H1 (cell line): ENCODE measurements around the gene KIAA1328. TPM values are rescaled to one million over a fixed set of nuclear protein-coding genes. Genes with fewer than 3 reads are reported as not detected.

Experiments used
- CTCF ChIA-PET: fragments of 300-600 bp; sonication (Branson Sonifier 250); formaldehyde crosslinking; loops from one replicate; lab custom pipeline; 2021; ENCODE audit not compliant: partially characterized antibody; lab: Charles Lee
- POLR2A ChIA-PET: fragments of 300-600 bp; sonication (Branson Sonifier 250); formaldehyde crosslinking; loops from one replicate; lab custom pipeline; 2021; ENCODE audit warnings: inconsistent platforms; ENCODE audit not compliant: partially characterized antibody; lab: Charles Lee
- DNase-seq, 2 experiments: peaks; one replicate each; pipeline versions ENCODE4 v3.0.0 to v3.0.0-alpha.2; 2010 to 2022; ENCODE audit warnings: low spot score in 2 of 2, low read depth in 1 of 2, mixed read lengths in 1 of 2
- FAIRE-seq: peaks from 2 replicates; lab custom pipeline; 2011; peaks lifted over from hg19 to GRCh38; lab: Jason Lieb, UNC
- H2AFZ ChIP-seq: 2 replicates; pipeline ENCODE4 v1.8.1; 2012; ENCODE audit warnings: low read length, inconsistent platforms
- H2AK5ac ChIP-seq: 2 replicates; pipeline ENCODE4 v1.6.1; 2013; ENCODE audit warnings: low read depth, low read length
- H2BK120ac ChIP-seq: replicated peaks from 2 replicates; pipeline ENCODE3; 2013; ENCODE audit warnings: low read depth, low read length, inconsistent platforms
- H2BK12ac ChIP-seq: 2 replicates; pipeline ENCODE4 v1.6.1; 2013; ENCODE audit warnings: low read depth, low read length
- H2BK15ac ChIP-seq: 2 replicates; pipeline ENCODE4 v1.6.1; 2013; ENCODE audit warnings: low read length
- H2BK20ac ChIP-seq: 2 replicates; pipeline ENCODE4 v1.6.1; 2013; ENCODE audit warnings: low read length
- H2BK5ac ChIP-seq: 2 replicates; pipeline ENCODE4 v1.6.1; 2013; ENCODE audit warnings: low read depth, low read length
- H3K14ac ChIP-seq: 2 replicates; pipeline ENCODE4 v1.6.1; 2013; ENCODE audit warnings: inconsistent platforms; ENCODE audit not compliant: insufficient read length
- H3K18ac ChIP-seq: 2 replicates; pipeline ENCODE4 v1.6.1; 2013; ENCODE audit warnings: low read length; ENCODE audit errors: extremely low read depth
- H3K23ac ChIP-seq: 2 replicates; pipeline ENCODE4 v1.6.1; 2013; ENCODE audit warnings: inconsistent platforms; ENCODE audit not compliant: insufficient read length
- H3K23me2 ChIP-seq: 2 replicates; pipeline ENCODE4 v1.6.1; 2013; ENCODE audit warnings: low read depth, low read length
- H3K27ac ChIP-seq: 2 replicates; pipeline ENCODE4 v1.6.1; 2011; ENCODE audit warnings: low read depth, low read length, inconsistent platforms
- H3K27me3 ChIP-seq, 4 experiments: replicated peaks in 1 of 4; 1 replicate in 1 of 4; 2 replicates in 3 of 4; pipeline versions ENCODE4 v1.6.1 to v1.8.1; 2011 to 2013; ENCODE audit warnings: low read length in 3 of 4, mild to moderate bottlenecking in 3 of 4, inconsistent platforms in 2 of 4, mixed read lengths in 2 of 4, moderate library complexity in 1 of 4; ENCODE audit not compliant: control insufficient read depth in 3 of 4, insufficient read depth in 3 of 4; ENCODE audit errors: extremely low read depth in 1 of 4
- H3K36me3 ChIP-seq, 4 experiments: 2 replicates each; pipeline versions ENCODE4 v1.6.1 to v1.8.1; 2011 to 2013; ENCODE audit warnings: mild to moderate bottlenecking in 4 of 4, low read length in 3 of 4, moderate library complexity in 2 of 4, control low read depth in 1 of 4, inconsistent platforms in 1 of 4; ENCODE audit not compliant: insufficient read depth in 4 of 4, control insufficient read depth in 2 of 4
- H3K4ac ChIP-seq: replicated peaks from 2 replicates; pipeline ENCODE3; 2013; ENCODE audit warnings: low read length, low read depth, mixed read lengths, inconsistent platforms; ENCODE audit not compliant: insufficient read length
- H3K4me1 ChIP-seq, 4 experiments: replicated peaks in 1 of 4; 1 replicate in 1 of 4; 2 replicates in 3 of 4; pipeline versions ENCODE4 v1.6.1 to v1.8.1; 2011 to 2013; ENCODE audit warnings: low read length in 3 of 4, inconsistent platforms in 2 of 4, mixed read lengths in 1 of 4; ENCODE audit not compliant: insufficient read depth in 4 of 4, control insufficient read depth in 3 of 4
- H3K4me2 ChIP-seq, 2 experiments: 2 replicates each; pipeline versions ENCODE4 v1.6.1 to v1.8.1; 2011 to 2013; ENCODE audit warnings: low read depth in 2 of 2, low read length in 2 of 2, control low read depth in 1 of 2, inconsistent platforms in 1 of 2, mild to moderate bottlenecking in 1 of 2; ENCODE audit not compliant: insufficient read depth in 1 of 2
- H3K4me3 ChIP-seq, 4 experiments: fragments of 200-600, 300-600 bp in 1 of 4; sonication (generic), shearing (Covaris generic), sonication (Bioruptor Twin) in 1 of 4; 2 replicates each; pipeline versions ENCODE4 v1.5.1 to v1.8.1; 2011 to 2016; ENCODE audit warnings: low read length in 4 of 4, low read depth in 3 of 4, control low read depth in 2 of 4, inconsistent platforms in 2 of 4, mild to moderate bottlenecking in 2 of 4, mixed read lengths in 1 of 4, moderate library complexity in 1 of 4; ENCODE audit not compliant: insufficient read depth in 2 of 4; ENCODE audit errors: extremely low read depth in 1 of 4
- H3K56ac ChIP-seq: replicated peaks from 2 replicates; pipeline ENCODE3; 2013; ENCODE audit warnings: low read depth, mild to moderate bottlenecking, mixed read lengths, low read length, inconsistent platforms; ENCODE audit not compliant: insufficient read length
- H3K79me1 ChIP-seq: 2 replicates; pipeline ENCODE4 v1.6.1; 2013; ENCODE audit warnings: low read depth, low read length, control low read depth
- H3K79me2 ChIP-seq, 2 experiments: 2 replicates each; pipeline versions ENCODE4 v1.6.1 to v1.8.1; 2012 to 2013; ENCODE audit warnings: low read length in 2 of 2, mild to moderate bottlenecking in 2 of 2, inconsistent platforms in 1 of 2; ENCODE audit not compliant: insufficient read depth in 2 of 2, control insufficient read depth in 1 of 2
- H3K9ac ChIP-seq, 4 experiments: replicated peaks in 1 of 4; 1 replicate in 1 of 4; 2 replicates in 3 of 4; pipeline versions ENCODE4 v1.6.1 to v1.8.1; 2011 to 2013; ENCODE audit warnings: low read depth in 3 of 4, low read length in 3 of 4, control low read depth in 2 of 4, mild to moderate bottlenecking in 2 of 4, moderate library complexity in 2 of 4, inconsistent platforms in 1 of 4; ENCODE audit errors: extremely low read depth in 1 of 4
- H3K9me3 ChIP-seq, 2 experiments: 2 replicates each; pipeline versions ENCODE4 v1.6.1 to v1.8.1; 2012 to 2013; ENCODE audit warnings: mild to moderate bottlenecking in 2 of 2, moderate library complexity in 2 of 2, control low read depth in 1 of 2, inconsistent platforms in 1 of 2, low read depth in 1 of 2, low read length in 1 of 2, mixed read lengths in 1 of 2; ENCODE audit not compliant: insufficient read depth in 2 of 2
- H4K20me1 ChIP-seq, 2 experiments: replicated peaks in 1 of 2; 2 replicates each; pipeline versions ENCODE3 to v1.8.1; 2011 to 2013; ENCODE audit warnings: inconsistent platforms in 2 of 2, low read length in 2 of 2, mild to moderate bottlenecking in 1 of 2; ENCODE audit not compliant: insufficient read depth in 2 of 2, control insufficient read depth in 1 of 2
- H4K5ac ChIP-seq: 2 replicates; pipeline ENCODE4 v1.6.1; 2013; ENCODE audit warnings: low read length, low read depth, mixed read lengths, inconsistent platforms; ENCODE audit not compliant: insufficient read length
- H4K8ac ChIP-seq: 2 replicates; pipeline ENCODE4 v1.8.0; 2013; ENCODE audit warnings: mild to moderate bottlenecking, moderate library complexity, low read length, inconsistent platforms; ENCODE audit not compliant: insufficient read depth; ENCODE audit errors: extremely low read depth
- H4K91ac ChIP-seq: replicated peaks from 2 replicates; pipeline ENCODE3; 2013; ENCODE audit warnings: low read length, mixed read lengths, inconsistent platforms; ENCODE audit not compliant: insufficient read length
- CEBPB ChIP-seq: IDR thresholded peaks from 2 replicates; pipeline ENCODE4 v1.6.1; 2012; ENCODE audit warnings: low read depth, low read length
- CHD2 ChIP-seq: IDR thresholded peaks from 2 replicates; pipeline ENCODE4 v1.6.1; 2012; ENCODE audit warnings: low read length, improper control_type of control experiment
- CREB1 ChIP-seq: IDR thresholded peaks from 2 replicates; pipeline ENCODE4 v1.6.1; 2012; ENCODE audit warnings: inconsistent platforms
- E2F6 ChIP-seq: IDR thresholded peaks from 2 replicates; pipeline ENCODE4 v1.6.1; 2012; ENCODE audit warnings: inconsistent platforms
- EP300 ChIP-seq, 2 experiments: IDR thresholded peaks; 1 replicate in 1 of 2; 2 replicates in 1 of 2; pipeline ENCODE4 v1.6.1; 2011 to 2012; ENCODE audit warnings: low read depth in 2 of 2, low read length in 2 of 2, mild to moderate bottlenecking in 2 of 2, borderline replicate concordance in 1 of 2, inconsistent platforms in 1 of 2, moderate library complexity in 1 of 2
- EZH2 ChIP-seq: fragments of 200-600 bp; sonication (generic); IDR thresholded peaks from 2 replicates; pipeline ENCODE4 v1.7.1; 2012; ENCODE audit warnings: low read depth, mild to moderate bottlenecking, moderate library complexity, low read length, inconsistent platforms; ENCODE audit not compliant: severe bottlenecking
- HDAC2 ChIP-seq, 2 experiments: fragments of 300-600 bp in 1 of 2; sonication (generic) in 1 of 2; IDR thresholded peaks; 2 replicates each; pipeline ENCODE4 v1.6.1; 2011 to 2012; ENCODE audit warnings: low read depth in 2 of 2, low read length in 2 of 2, mild to moderate bottlenecking in 2 of 2, moderate library complexity in 2 of 2, borderline replicate concordance in 1 of 2, inconsistent platforms in 1 of 2
- JUND ChIP-seq: IDR thresholded peaks from 2 replicates; pipeline ENCODE4 v1.6.1; 2011; ENCODE audit warnings: mild to moderate bottlenecking, improper control_type of control experiment, low read length
- MAFK ChIP-seq: IDR thresholded peaks from 2 replicates; pipeline ENCODE4 v1.6.1; 2012; ENCODE audit warnings: low read depth, mild to moderate bottlenecking, improper control_type of control experiment, low read length
- POU5F1 ChIP-seq: IDR thresholded peaks from 2 replicates; pipeline ENCODE4 v1.6.1; 2011; ENCODE audit warnings: low read depth, mild to moderate bottlenecking, low read length, moderate library complexity
- RNF2 ChIP-seq: fragments of 200-900, 300-1000 bp; sonication (generic); IDR thresholded peaks from 2 replicates; pipeline ENCODE4 v1.7.1; 2016; ENCODE audit warnings: borderline replicate concordance, low read depth, mild to moderate bottlenecking, antibody characterized with exemption, low read length; ENCODE audit not compliant: poor library complexity, severe bottlenecking; ENCODE audit errors: missing control alignments
- TEAD4 ChIP-seq: IDR thresholded peaks from 2 replicates; pipeline ENCODE4 v1.6.1; 2012; ENCODE audit warnings: low read depth, low read length, inconsistent platforms, mixed read lengths
- WGBS, 2 experiments: shearing (Covaris generic) in 1 of 2; methylation state at CpG; one replicate each; pipeline versions ENCODE4 v1.1.6 to v1.1.7; 2013 to 2015; ENCODE audit warnings: low lambda C conversion rate in 2 of 2, mixed read lengths in 2 of 2, inconsistent platforms in 1 of 2, low coverage in 1 of 2, missing lambda C conversion rate in 1 of 2; ENCODE audit not compliant: insufficient replicate concordance in 2 of 2, insufficient coverage in 1 of 2, insufficient read length in 1 of 2; ENCODE audit errors: extremely low coverage in 1 of 2, missing lambda C conversion rate in 1 of 2; 5-methylcytosine and 5-hydroxymethylcytosine counted together
- polyA plus RNA-seq, 7 experiments: library from polyadenylated mRNA; depleted of rRNA in 3 of 7; stranded (reverse) in 5 of 7; unstranded in 2 of 7; fragments of >200 nt in 5 of 7; fragments of 200-250 nt in 2 of 7; gene quantifications; 1 replicate in 5 of 7; 2 replicates in 1 of 7; 4 replicates in 1 of 7; pipeline versions ENCODE4 v1.2.1 to v1.2.3, GENCODE V29; 2011 to 2013; ENCODE audit warnings: missing spikeins in 2 of 7, mixed read lengths in 2 of 7
- total RNA-seq: library from RNA; stranded (reverse); fragmentation: NEBNext Ultra II Directional; extraction: Animal tissue kit (Norgen Biotek cat#: 25700); gene quantifications from 2 replicates; pipeline ENCODE4 v1.2.1, GENCODE V29; 2021

KIAA1328 gene
- total and polyA plus RNA-seq, 2 of the 8 experiments (the other 6 are each of a cell fraction or from before 2014, with no cell fraction given): 2.6 to 5.7 TPM

GRCh38 chr18:37166491-37166890 lies 337.6 kb downstream of the KIAA1328 start:
- H3K9me3 ChIP-seq: no peaks in the 10 kb centered on the region; a peak in 1 of 4 replicates
- H3K14ac ChIP-seq: no peak overlapping the region
- H4K20me1 ChIP-seq: no peaks in the 10 kb centered on the region
- H2AK5ac ChIP-seq: no peak overlapping the region; the same call in 1 of the 2 replicates
- H3K27me3 ChIP-seq: no peaks in the 10 kb centered on the region
- no peak overlapping the region for H4K8ac ChIP-seq
- H2BK5ac ChIP-seq: no peak overlapping the region
- H3K4me3 ChIP-seq: no peak overlapping the region
- no peak overlapping the region for H4K5ac ChIP-seq
- ChIA-PET POLR2A (interaction anchor here (1.4 kb wide), 1 partner anchor 13 kb away, joined by 4 read pairs; no protein-coding TSS in a partner anchor), CTCF (interaction anchor here (0.8 to 2.2 kb wide), 9 partner anchors 8 to 84 kb away, joined by 3 to 8 read pairs (median 3); no protein-coding TSS in a partner anchor)
- no peak overlapping the region for H3K56ac ChIP-seq
- WGBS, 2 experiments: 86% methylated on average over 1 of the region's 1 CpG; no CpG with 5 or more reads in 1 of the 2 experiments
- H4K91ac ChIP-seq: no peak overlapping the region
- H3K36me3 ChIP-seq: no peaks in the 10 kb centered on the region
- no peak overlapping the region for H2AFZ ChIP-seq
- H3K4ac ChIP-seq: no peak overlapping the region
- H3K23me2 ChIP-seq: no peaks in the 10 kb centered on the region
- peak overlapping the region; percentile 82; the same call in 1 of the 2 replicates for H2BK12ac ChIP-seq
- H2BK20ac ChIP-seq: peak overlapping the region; percentile 91; the same call in 1 of the 2 replicates
- FAIRE-seq: no peak
- no peak overlapping the region for H3K4me2 ChIP-seq
- H3K79me1 ChIP-seq: no peaks in the 10 kb centered on the region
- no peak overlapping the region for H3K27ac ChIP-seq
- no peak overlapping the region for H2BK15ac ChIP-seq
- no peak overlapping the region for H2BK120ac ChIP-seq
- peaks cover 0 to 9% (median 3%) of the 10 kb centered on the region in 4 experiments; a peak in 2 of 7 replicates for H3K4me1 ChIP-seq
- H3K18ac ChIP-seq: peak overlapping the region; percentile 38; the same call in 1 of the 2 replicates
- no peak overlapping the region for H3K23ac ChIP-seq
- no peaks in the 10 kb centered on the region for H3K79me2 ChIP-seq
- no peak for DNase-seq
- H3K9ac ChIP-seq: no peak overlapping the region
- TF ChIP-seq CREB1 (no peak), EP300 (IDR thresholded peaks at IDR 0.05; ENCODE audit: borderline replicate concordance in 1 of 2, low read depth in 2 of 2, low read length in 2 of 2) (no peak), E2F6 (no peak), POU5F1 (no peak), RNF2 (no peak), HDAC2 (IDR thresholded peaks at IDR 0.05; ENCODE audit: borderline replicate concordance in 1 of 2, low read depth in 2 of 2, low read length in 2 of 2) (no peak), TEAD4 (no peak), EZH2 (no peak), MAFK (no peak), JUND (no peak), CHD2 (no peak), CEBPB (no peak)
